NCI-H1417 (cell line): ENCODE measurements around the gene NLGN3.

Source experiments
- DNase-seq, 3 experiments: peaks; one replicate each; lab custom pipeline; 2025; lab: John Stamatoyannopoulos, UW

Gene NLGN3

DNA sequence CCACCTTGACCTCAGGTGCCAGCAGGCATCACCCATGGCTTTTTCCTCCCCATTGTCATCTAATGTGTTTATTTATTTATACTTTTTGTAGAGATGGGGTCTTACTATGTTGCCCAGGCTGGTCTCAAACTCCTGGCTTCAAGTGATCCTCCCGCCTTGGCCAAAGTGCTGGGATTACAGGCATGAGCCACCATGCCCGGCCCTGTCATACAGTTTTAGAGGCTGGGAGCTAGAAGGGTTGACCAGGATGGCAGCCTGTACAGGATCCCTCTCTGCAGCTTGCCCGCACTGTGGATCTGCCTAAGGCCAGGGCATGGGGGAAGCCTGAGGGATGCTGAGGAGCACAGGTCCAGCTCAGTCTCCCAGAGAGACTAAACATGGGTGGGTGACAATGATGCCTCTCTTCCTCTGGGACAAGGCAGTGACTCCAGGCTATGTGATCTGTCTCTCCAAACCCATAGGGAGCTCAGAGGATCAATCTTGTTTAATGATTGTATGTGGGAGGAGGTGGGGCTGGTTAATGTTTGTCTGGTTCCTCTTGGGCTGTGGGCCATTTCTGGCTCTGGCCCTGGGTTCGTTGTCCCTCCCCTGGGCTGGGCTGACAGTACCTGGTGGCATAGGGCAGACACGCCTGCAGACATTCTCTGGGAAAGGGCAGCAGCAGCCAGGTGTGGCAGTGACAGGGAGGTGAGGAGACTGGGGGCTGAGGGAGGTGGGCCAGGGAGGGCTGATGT, 70.1 kb downstream of the NLGN3 start:
- no peak for DNase-seq

DNA sequence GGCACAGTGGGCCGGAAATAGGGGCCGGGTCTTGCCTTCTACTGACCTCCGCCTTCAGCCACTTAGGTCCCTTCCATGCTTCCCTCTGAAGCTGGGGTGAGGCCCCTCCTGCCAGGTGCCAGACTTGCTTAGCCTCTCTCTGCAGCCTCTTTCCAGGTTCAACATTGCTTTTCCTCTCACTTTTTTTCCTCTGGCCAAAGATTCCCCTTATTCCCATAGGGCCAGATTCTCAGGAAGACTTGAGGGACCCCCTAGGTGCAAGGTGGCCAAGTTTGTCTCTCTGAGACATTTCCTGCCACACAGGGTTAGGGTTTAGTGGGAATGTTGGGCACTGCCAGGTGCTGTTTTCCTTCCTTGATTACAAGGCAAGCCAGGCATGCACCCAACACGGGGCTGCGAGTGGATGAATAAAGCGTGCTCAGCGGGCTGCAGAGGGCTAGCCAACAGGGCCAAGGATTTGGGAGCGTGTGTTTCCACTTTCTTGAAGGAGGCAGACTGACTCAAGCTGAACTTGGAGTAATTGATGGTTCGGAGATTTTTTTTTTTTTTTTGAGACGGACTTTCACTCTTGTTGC, 70.8 kb downstream of the NLGN3 start:
- DNase-seq = no peak

DNA sequence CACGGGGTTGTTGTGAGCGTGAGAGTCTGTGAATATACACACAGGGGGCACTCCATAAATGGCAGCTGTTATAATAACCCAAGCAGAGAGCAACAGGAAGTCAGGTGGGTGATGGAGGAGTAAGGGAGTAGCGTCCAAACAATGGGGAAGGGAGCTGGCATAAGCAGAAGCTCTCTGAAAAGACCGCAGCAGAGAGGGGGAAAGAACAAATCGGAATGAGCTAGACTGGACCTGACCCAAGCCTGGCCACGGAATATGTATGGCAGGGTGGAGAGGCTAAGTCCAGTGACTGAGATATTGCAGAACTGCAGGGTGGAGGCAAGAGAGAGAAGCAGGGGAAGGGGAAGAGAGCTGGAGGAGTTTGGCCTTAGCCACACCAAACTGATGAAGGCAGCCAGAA, 71.8 kb downstream of the NLGN3 start:
- peak in 2 of 3 experiments; percentile 64 to 83 for DNase-seq

DNA sequence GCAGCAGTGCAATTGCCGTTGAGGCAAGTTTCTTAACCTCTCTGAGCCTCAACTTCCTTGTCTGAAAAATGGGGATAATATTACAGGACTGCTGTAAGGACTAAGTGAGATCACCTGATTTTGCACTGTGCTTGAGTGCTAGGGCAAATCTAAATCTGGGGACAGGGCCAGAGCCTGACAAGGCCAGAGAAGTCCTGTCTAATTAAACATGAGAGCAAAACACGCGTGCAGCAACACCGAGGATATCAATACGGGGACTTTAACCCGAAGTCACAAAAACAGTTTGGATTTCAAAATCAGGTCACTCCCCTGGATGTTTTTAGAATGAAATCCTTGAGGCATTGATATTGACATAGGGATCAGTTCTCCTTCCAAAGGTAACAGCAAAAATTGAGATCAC, 72.7 kb downstream of the NLGN3 start:
- DNase-seq = no peak
